Measurements from ENCODE around the gene SLITRK5. TPM values are rescaled to one million over a fixed set of nuclear protein-coding genes. Genes with fewer than 3 reads are reported as not detected.

SLITRK5 gene
- total RNA-seq, 2 donors from 2014 or later: 0.35 to 1.6 TPM

DNA sequence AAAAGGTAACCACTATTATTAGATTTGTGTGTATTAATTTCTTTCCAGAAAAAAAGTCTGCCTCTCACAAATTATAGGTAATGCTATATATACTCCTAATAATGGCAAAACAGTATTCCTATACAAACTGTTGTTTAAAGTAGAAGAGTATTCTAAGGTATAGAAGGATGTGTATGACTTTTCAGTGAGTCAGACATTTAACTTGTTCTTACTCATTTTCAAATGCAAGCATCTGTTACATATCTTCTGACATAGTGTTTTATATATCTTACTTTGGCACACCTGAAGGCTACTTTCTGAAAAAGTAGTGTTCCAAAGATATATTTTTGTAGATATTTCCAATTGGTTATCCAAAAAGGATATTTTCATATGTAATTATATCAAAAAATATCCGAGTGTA is 3.5 kb upstream of the SLITRK5 start:
- DNase-seq: no peak
- TF ChIP-seq, protein P1, sequence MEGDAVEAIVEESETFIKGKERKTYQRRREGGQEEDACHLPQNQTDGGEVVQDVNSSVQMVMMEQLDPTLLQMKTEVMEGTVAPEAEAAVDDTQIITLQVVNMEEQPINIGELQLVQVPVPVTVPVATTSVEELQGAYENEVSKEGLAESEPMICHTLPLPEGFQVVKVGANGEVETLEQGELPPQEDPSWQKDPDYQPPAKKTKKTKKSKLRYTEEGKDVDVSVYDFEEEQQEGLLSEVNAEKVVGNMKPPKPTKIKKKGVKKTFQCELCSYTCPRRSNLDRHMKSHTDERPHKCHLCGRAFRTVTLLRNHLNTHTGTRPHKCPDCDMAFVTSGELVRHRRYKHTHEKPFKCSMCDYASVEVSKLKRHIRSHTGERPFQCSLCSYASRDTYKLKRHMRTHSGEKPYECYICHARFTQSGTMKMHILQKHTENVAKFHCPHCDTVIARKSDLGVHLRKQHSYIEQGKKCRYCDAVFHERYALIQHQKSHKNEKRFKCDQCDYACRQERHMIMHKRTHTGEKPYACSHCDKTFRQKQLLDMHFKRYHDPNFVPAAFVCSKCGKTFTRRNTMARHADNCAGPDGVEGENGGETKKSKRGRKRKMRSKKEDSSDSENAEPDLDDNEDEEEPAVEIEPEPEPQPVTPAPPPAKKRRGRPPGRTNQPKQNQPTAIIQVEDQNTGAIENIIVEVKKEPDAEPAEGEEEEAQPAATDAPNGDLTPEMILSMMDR (conservative IDR thresholded peaks at IDR 0.05): no peak
- Mint-ChIP-seq H3K4me3 (no peak overlapping the region), H3K9me3 (no peaks in the 10 kb centered on the region), H3K36me3 (ENCODE audit: low read depth) (no peaks in the 10 kb centered on the region), H3K27ac (no peak overlapping the region), H3K27me3 (ENCODE audit: insufficient read depth) (peaks cover 12% of the 10 kb centered on the region), H3K4me1 (peaks cover 7% of the 10 kb centered on the region)
- Histone ChIP-seq H3K36me3 (ENCODE audit: control insufficient read depth, insufficient read depth, low read length) (no peaks in the 10 kb centered on the region), H3K27me3 (ENCODE audit: control insufficient read depth, insufficient read depth, low read length, poor library complexity, severe bottlenecking) (peaks cover 2% of the 10 kb centered on the region), H3K4me3 (ENCODE audit: low read length) (no peak overlapping the region), H3K27ac (ENCODE audit: low read depth, low read length) (no peak overlapping the region), H3K9ac (ENCODE audit: extremely low read depth, low read length, poor library complexity, severe bottlenecking) (no peak overlapping the region), H3K4me1 (ENCODE audit: control insufficient read depth, insufficient read depth, low read length) (no peaks in the 10 kb centered on the region), H3K9me3 (ENCODE audit: control insufficient read depth, low read length) (no peaks in the 10 kb centered on the region)
- 89% methylated on average over 1 of the region's 1 CpG; no CpG with 5 or more reads in 1 of the 2 experiments for WGBS, 2 experiments (ENCODE audit: insufficient coverage in 1 of 2, insufficient read length in 1 of 2)

DNA sequence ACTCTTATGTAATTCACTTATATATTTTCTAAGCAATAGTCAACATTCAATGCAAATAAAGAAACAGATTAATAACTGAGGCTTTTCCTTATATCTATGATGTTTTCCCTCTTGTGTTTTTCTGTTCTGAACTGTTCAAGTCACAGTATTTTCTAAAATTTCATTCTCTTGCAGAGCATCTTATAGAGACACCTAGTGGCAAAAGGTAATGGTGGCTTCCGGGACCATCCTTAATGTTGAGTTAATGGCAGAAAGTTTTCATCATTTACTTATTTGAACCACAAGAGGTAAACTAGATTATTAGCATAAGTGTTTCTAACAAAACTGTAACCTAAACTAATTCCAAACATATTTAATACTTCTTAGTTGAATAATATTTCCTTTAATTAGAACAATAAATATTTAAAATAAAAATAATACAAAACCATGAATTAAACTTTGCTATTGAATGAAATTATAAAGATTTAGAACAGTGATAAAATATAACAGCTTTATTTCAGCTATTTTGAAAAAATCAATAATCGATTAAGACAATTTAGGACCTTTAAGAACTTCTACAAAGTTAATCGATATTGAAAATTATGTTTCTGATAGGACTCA is 1.7 kb upstream of the SLITRK5 start:
- DNase-seq: peak; percentile 68
- Mint-ChIP-seq H3K27ac (no peak overlapping the region), H3K4me1 (peaks cover 16% of the 10 kb centered on the region), H3K27me3 (ENCODE audit: insufficient read depth) (peaks cover 30% of the 10 kb centered on the region), H3K9me3 (no peaks in the 10 kb centered on the region), H3K36me3 (ENCODE audit: low read depth) (no peaks in the 10 kb centered on the region), H3K4me3 (no peak overlapping the region)
- TF ChIP-seq, protein P1 (conservative IDR thresholded peaks at IDR 0.05): peak; percentile 87
- Histone ChIP-seq H3K36me3 (ENCODE audit: control insufficient read depth, insufficient read depth, low read length) (no peaks in the 10 kb centered on the region), H3K9ac (ENCODE audit: extremely low read depth, low read length, poor library complexity, severe bottlenecking) (no peak overlapping the region), H3K9me3 (ENCODE audit: control insufficient read depth, low read length) (no peaks in the 10 kb centered on the region), H3K27me3 (ENCODE audit: control insufficient read depth, insufficient read depth, low read length, poor library complexity, severe bottlenecking) (peaks cover 20% of the 10 kb centered on the region), H3K27ac (ENCODE audit: low read depth, low read length) (no peak overlapping the region), H3K4me3 (ENCODE audit: low read length) (no peak overlapping the region), H3K4me1 (ENCODE audit: control insufficient read depth, insufficient read depth, low read length) (no peaks in the 10 kb centered on the region)
- 14% methylated on average over 1 of the region's 3 CpGs; no CpG with 5 or more reads in 1 of the 2 experiments for WGBS, 2 experiments (ENCODE audit: insufficient coverage in 1 of 2, insufficient read length in 1 of 2)

DNA sequence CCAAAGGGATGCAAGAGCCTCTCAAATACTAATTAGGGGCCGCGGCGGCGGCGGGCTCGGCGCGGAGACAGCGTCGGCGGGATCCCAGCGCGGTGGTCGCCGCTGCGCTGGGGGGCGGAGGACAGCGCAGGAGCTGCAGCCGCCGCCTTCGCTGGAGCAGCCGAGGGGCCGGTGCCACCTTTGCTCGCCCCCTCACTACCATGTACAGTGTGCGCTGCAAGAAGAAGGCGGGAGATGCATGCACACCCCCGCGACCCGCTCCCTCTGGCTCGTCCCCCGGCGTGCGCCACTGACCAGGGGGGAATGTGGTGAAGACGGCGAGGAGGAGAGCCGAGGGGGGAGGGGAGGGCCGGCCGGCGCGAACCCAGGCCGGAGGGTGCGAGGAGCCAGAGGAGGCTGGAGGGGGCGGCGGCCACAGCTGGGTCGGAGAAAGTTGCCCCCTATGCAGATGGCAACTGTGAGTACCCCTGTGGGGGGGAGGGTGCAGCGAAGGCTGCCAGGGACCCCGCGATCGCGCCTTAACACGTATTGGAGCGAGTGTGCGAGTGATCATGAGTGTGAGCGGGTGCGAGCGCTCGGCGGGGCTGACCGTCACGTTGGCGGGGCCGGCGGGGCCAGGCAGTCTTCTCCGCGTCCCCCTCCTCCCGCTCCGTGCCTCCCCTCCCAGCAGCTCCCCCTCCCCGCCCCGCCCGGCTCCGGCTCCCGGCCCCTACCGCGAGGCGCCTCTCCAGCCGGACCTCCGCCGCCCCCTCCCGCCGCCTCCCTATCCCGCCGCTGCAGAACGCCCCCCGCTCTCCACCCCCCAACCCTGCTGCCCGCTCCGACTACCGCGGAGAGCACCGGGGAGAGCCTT is 808 bp downstream of the SLITRK5 start:
- 0% methylated on average over 4 to 84 of the region's 89 CpGs for WGBS, 2 experiments (ENCODE audit: insufficient coverage in 1 of 2, insufficient read length in 1 of 2)
- no peaks in the 10 kb centered on the region for H3K9me3 Mint-ChIP-seq
- H3K4me1 ChIP-seq (ENCODE audit: control insufficient read depth, insufficient read depth, low read length): no peaks in the 10 kb centered on the region
- no peaks in the 10 kb centered on the region for H3K36me3 ChIP-seq (ENCODE audit: control insufficient read depth, insufficient read depth, low read length)
- peaks cover 23% of the 10 kb centered on the region for H3K4me1 Mint-ChIP-seq
- peak; percentile 78 for DNase-seq
- TF ChIP-seq, protein P1 (conservative IDR thresholded peaks at IDR 0.05): no peak
- H3K27ac Mint-ChIP-seq: no peak overlapping the region
- H3K9me3 ChIP-seq (ENCODE audit: control insufficient read depth, low read length): no peaks in the 10 kb centered on the region
- peaks cover 55% of the 10 kb centered on the region for H3K27me3 Mint-ChIP-seq (ENCODE audit: insufficient read depth)
- H3K4me3 Mint-ChIP-seq: peak overlapping the region; percentile 70
- peak overlapping the region; percentile 86 for H3K4me3 ChIP-seq (ENCODE audit: low read length)
- H3K27ac ChIP-seq (ENCODE audit: low read depth, low read length): no peak overlapping the region
- peaks cover 45% of the 10 kb centered on the region for H3K27me3 ChIP-seq (ENCODE audit: control insufficient read depth, insufficient read depth, low read length, poor library complexity, severe bottlenecking)
- H3K36me3 Mint-ChIP-seq (ENCODE audit: low read depth): no peaks in the 10 kb centered on the region
- H3K9ac ChIP-seq (ENCODE audit: extremely low read depth, low read length, poor library complexity, severe bottlenecking): no peak overlapping the region

All from endodermal cell (in vitro differentiated cells).